ENCODE results near the gene GRID1. TPM values are rescaled to one million over a fixed set of nuclear protein-coding genes. Genes with fewer than 3 reads are reported as not detected.

Gene GRID1
- polyA plus RNA-seq, 1 donor (not counting 4 experiments of a cell fraction or from before 2014, with no cell fraction given), result 0.01 TPM

DNA sequence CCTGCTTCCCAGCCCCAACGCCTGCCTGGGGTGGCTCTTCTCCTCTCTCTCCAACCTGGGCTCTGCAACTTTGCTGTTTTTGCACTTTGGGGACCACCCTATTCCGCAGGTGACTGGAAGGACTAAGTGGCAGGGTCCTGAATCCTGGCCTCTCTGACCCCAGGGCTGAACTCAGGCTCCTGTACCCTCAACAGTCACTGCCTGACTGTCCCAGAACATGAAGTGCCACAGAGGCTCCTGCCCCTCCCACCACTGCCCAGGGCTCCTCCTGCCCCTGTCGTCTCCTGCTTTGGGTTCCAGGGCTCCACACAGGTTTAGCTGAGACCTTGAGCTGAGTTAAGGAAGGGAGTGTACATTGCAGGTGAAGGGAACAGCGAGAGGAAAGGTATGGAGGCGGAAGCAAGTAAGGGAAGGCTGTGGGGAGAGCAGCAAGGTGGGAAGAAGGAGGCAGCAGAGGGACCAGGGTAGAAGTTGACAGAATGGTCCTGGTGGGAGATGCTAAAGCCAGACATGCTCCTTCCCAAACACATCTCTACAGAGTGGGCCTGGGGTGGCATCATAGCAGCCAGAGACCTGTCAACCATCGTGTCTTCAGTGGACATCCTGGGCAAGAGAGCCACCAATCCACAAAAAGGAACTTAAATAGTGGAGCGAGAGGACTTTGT, 5.7 kb upstream of the GRID1 start:
- H3K79me2 ChIP-seq (ENCODE audit: control insufficient read depth, insufficient read depth, low read length), result no peaks in the 10 kb centered on the region
- no peak overlapping the region for H2AFZ ChIP-seq (ENCODE audit: control insufficient read depth, low read length)
- H3K9ac ChIP-seq (ENCODE audit: control insufficient read depth, extremely low read depth, insufficient read depth, low read length), result no peak overlapping the region
- dilution Hi-C loops (cut with MboI; ENCODE audit: extremely low pct_ligation_motif_present, low sequenced_read_pairs), result no loop called here
- FAIRE-seq (no peak), DNase-seq (ENCODE audit: low read depth, low spot score) (no peak)
- no peak overlapping the region for H3K4me3 ChIP-seq (ENCODE audit: control insufficient read depth in 2 of 3, extremely low read depth in 1 of 3, insufficient read depth in 2 of 3, low read depth in 1 of 3, low read length in 3 of 3)
- TF ChIP-seq, protein P1, sequence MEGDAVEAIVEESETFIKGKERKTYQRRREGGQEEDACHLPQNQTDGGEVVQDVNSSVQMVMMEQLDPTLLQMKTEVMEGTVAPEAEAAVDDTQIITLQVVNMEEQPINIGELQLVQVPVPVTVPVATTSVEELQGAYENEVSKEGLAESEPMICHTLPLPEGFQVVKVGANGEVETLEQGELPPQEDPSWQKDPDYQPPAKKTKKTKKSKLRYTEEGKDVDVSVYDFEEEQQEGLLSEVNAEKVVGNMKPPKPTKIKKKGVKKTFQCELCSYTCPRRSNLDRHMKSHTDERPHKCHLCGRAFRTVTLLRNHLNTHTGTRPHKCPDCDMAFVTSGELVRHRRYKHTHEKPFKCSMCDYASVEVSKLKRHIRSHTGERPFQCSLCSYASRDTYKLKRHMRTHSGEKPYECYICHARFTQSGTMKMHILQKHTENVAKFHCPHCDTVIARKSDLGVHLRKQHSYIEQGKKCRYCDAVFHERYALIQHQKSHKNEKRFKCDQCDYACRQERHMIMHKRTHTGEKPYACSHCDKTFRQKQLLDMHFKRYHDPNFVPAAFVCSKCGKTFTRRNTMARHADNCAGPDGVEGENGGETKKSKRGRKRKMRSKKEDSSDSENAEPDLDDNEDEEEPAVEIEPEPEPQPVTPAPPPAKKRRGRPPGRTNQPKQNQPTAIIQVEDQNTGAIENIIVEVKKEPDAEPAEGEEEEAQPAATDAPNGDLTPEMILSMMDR (optimal IDR thresholded peaks at IDR 0.05 in 1 of 3, IDR thresholded peaks at IDR 0.05 in 1 of 3, conservative IDR thresholded peaks at IDR 0.05 in 1 of 3; ENCODE audit: extremely low read depth in 1 of 3, insufficient read depth in 2 of 3, low read length in 3 of 3), result no peak
- TF ChIP-seq EZH2 (IDR thresholded peaks at IDR 0.05; ENCODE audit: low read length), result no peak
- H3K27ac ChIP-seq (ENCODE audit: control insufficient read depth, insufficient read depth, low read length), result no peak overlapping the region
- H4K20me1 ChIP-seq (ENCODE audit: control insufficient read depth, extremely low read depth, insufficient read depth, low read length), result no peaks in the 10 kb centered on the region
- H3K9me3 ChIP-seq (ENCODE audit: control insufficient read depth, low read depth, low read length), result no peaks in the 10 kb centered on the region
- no peak overlapping the region for H3K4me2 ChIP-seq (ENCODE audit: control insufficient read depth, extremely low read depth, insufficient read depth, low read depth, low read length)
- no peaks in the 10 kb centered on the region for H3K4me1 ChIP-seq (ENCODE audit: control insufficient read depth, extremely low read depth, insufficient read depth, low read length)
- H3K36me3 ChIP-seq (ENCODE audit: control insufficient read depth in 2 of 2, extremely low read depth in 1 of 2, insufficient read depth in 2 of 2, low read length in 2 of 2), result no peaks in the 10 kb centered on the region
- no peaks in the 10 kb centered on the region for H3K9me1 ChIP-seq (ENCODE audit: control insufficient read depth, extremely low read depth, insufficient read depth, low read length)
- peaks cover 39% of the 10 kb centered on the region for H3K27me3 ChIP-seq (ENCODE audit: control insufficient read depth, extremely low read depth, insufficient read depth, low read length)

DNA sequence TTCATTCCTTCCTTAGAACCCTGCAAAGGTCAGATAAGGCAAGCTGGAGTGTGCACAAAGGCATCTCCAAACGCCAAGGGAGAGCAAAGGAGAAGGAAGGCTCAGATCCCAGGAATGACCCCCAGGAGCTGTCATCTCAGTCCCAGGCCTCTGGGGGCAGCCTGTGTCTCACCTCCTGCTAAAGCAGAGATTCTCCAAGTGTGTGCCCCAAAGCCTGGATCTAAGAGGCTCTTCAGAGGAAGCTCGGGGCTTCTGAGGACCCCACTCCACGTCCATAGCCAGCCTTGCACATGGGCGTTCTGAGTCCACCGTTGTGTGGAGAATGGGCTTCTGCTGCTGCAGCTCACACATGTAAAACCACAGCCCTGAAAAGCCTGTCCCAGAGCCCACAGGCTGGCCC, 5.1 kb upstream of the GRID1 start:
- H2AFZ ChIP-seq (ENCODE audit: control insufficient read depth, low read length), result no peak overlapping the region
- no peaks in the 10 kb centered on the region for H4K20me1 ChIP-seq (ENCODE audit: control insufficient read depth, extremely low read depth, insufficient read depth, low read length)
- dilution Hi-C loops (cut with MboI; ENCODE audit: extremely low pct_ligation_motif_present, low sequenced_read_pairs), result no loop called here
- no peak overlapping the region for H3K27ac ChIP-seq (ENCODE audit: control insufficient read depth, insufficient read depth, low read length)
- no peak overlapping the region for H3K9ac ChIP-seq (ENCODE audit: control insufficient read depth, extremely low read depth, insufficient read depth, low read length)
- no peaks in the 10 kb centered on the region for H3K79me2 ChIP-seq (ENCODE audit: control insufficient read depth, insufficient read depth, low read length)
- H3K9me1 ChIP-seq (ENCODE audit: control insufficient read depth, extremely low read depth, insufficient read depth, low read length), result no peaks in the 10 kb centered on the region
- H3K27me3 ChIP-seq (ENCODE audit: control insufficient read depth, extremely low read depth, insufficient read depth, low read length), result peaks cover 44% of the 10 kb centered on the region
- DNase-seq (ENCODE audit: low read depth, low spot score) (no peak), FAIRE-seq (no peak)
- TF ChIP-seq EZH2 (IDR thresholded peaks at IDR 0.05; ENCODE audit: low read length), result no peak
- TF ChIP-seq, protein P1 (optimal IDR thresholded peaks at IDR 0.05 in 1 of 3, IDR thresholded peaks at IDR 0.05 in 1 of 3, conservative IDR thresholded peaks at IDR 0.05 in 1 of 3; ENCODE audit: extremely low read depth in 1 of 3, insufficient read depth in 2 of 3, low read length in 3 of 3), result no peak
- no peak overlapping the region for H3K4me3 ChIP-seq (ENCODE audit: control insufficient read depth in 2 of 3, extremely low read depth in 1 of 3, insufficient read depth in 2 of 3, low read depth in 1 of 3, low read length in 3 of 3)
- H3K4me1 ChIP-seq (ENCODE audit: control insufficient read depth, extremely low read depth, insufficient read depth, low read length), result no peaks in the 10 kb centered on the region
- H3K9me3 ChIP-seq (ENCODE audit: control insufficient read depth, low read depth, low read length), result no peaks in the 10 kb centered on the region
- no peaks in the 10 kb centered on the region for H3K36me3 ChIP-seq (ENCODE audit: control insufficient read depth in 2 of 2, extremely low read depth in 1 of 2, insufficient read depth in 2 of 2, low read length in 2 of 2)
- no peak overlapping the region for H3K4me2 ChIP-seq (ENCODE audit: control insufficient read depth, extremely low read depth, insufficient read depth, low read depth, low read length)
